H9 (cell line): ENCODE data around the gene MOB3B. TPM values are rescaled to one million over a fixed set of nuclear protein-coding genes. Genes with fewer than 3 reads are reported as not detected.

Source experiments
- DNase-seq: peaks from one replicate; pipeline ENCODE4 v3.0.0-alpha.2; 2017
- H2AFZ ChIP-seq: one replicate; pipeline ENCODE4 v1.6.1; 2013; ENCODE audit warnings: mild to moderate bottlenecking, low read length, control low read depth, moderate library complexity
- H2AK5ac ChIP-seq: 2 replicates; pipeline ENCODE4 v1.6.1; 2013; ENCODE audit warnings: low read length, control low read depth, mixed read lengths; ENCODE audit not compliant: insufficient read length
- H2BK120ac ChIP-seq: one replicate; pipeline ENCODE4 v1.6.1; 2013; ENCODE audit warnings: low read depth, mild to moderate bottlenecking, low read length, control low read depth, inconsistent platforms; ENCODE audit not compliant: poor library complexity, severe bottlenecking
- H2BK12ac ChIP-seq: 2 replicates; pipeline ENCODE4 v1.6.1; 2013; ENCODE audit warnings: low read length, control low read depth, mixed read lengths, low read depth; ENCODE audit not compliant: insufficient read length
- H2BK15ac ChIP-seq: 2 replicates; pipeline ENCODE4 v1.6.1; 2013; ENCODE audit warnings: low read depth, low read length, control low read depth
- H2BK20ac ChIP-seq: one replicate; pipeline ENCODE4 v1.6.1; 2013; ENCODE audit warnings: low read depth, mild to moderate bottlenecking, low read length, control low read depth, inconsistent platforms; ENCODE audit not compliant: poor library complexity, severe bottlenecking
- H2BK5ac ChIP-seq: 2 replicates; pipeline ENCODE4 v1.6.1; 2013; ENCODE audit warnings: low read length, control low read depth, mixed read lengths; ENCODE audit not compliant: insufficient read length
- H3K14ac ChIP-seq: 2 replicates; pipeline ENCODE4 v1.6.1; 2013; ENCODE audit warnings: low read length, control low read depth; ENCODE audit not compliant: insufficient read depth
- H3K18ac ChIP-seq: 2 replicates; pipeline ENCODE4 v1.6.1; 2013; ENCODE audit warnings: low read depth, mild to moderate bottlenecking, mixed read lengths, low read length, control low read depth; ENCODE audit not compliant: insufficient read length
- H3K23ac ChIP-seq: 2 replicates; pipeline ENCODE4 v1.6.1; 2013; ENCODE audit warnings: low read length, control low read depth, mixed read lengths, low read depth; ENCODE audit not compliant: insufficient read length
- H3K23me2 ChIP-seq: 2 replicates; pipeline ENCODE4 v1.6.1; 2013; ENCODE audit warnings: low read depth, mild to moderate bottlenecking, mixed read lengths, low read length, control low read depth; ENCODE audit not compliant: insufficient read length, poor library complexity, severe bottlenecking
- H3K27ac ChIP-seq: 2 replicates; pipeline ENCODE4 v1.5.1; 2013; ENCODE audit warnings: low read length, control low read depth, mixed read lengths, low read depth; ENCODE audit not compliant: insufficient read length
- H3K27me3 ChIP-seq: 2 replicates; pipeline ENCODE4 v1.6.1; 2013; ENCODE audit warnings: low read length, control low read depth, inconsistent platforms; ENCODE audit not compliant: insufficient read depth
- H3K4ac ChIP-seq: 2 replicates; pipeline ENCODE4 v1.6.1; 2013; ENCODE audit warnings: low read depth, mild to moderate bottlenecking, control low read depth, inconsistent platforms, low read length, moderate library complexity
- H3K4me1 ChIP-seq: 2 replicates; pipeline ENCODE4 v1.6.1; 2013; ENCODE audit warnings: low read length, control low read depth, inconsistent platforms; ENCODE audit not compliant: insufficient read depth
- H3K4me2 ChIP-seq: 2 replicates; pipeline ENCODE4 v1.6.1; 2013; ENCODE audit warnings: low read length, control low read depth, mixed read lengths; ENCODE audit not compliant: insufficient read length, insufficient read depth
- H3K56ac ChIP-seq: 2 replicates; pipeline ENCODE4 v1.6.1; 2013; ENCODE audit warnings: low read depth, mild to moderate bottlenecking, mixed read lengths, low read length, control low read depth; ENCODE audit not compliant: insufficient read length
- H3K79me1 ChIP-seq: 2 replicates; pipeline ENCODE4 v1.6.1; 2013; ENCODE audit warnings: low read depth, mild to moderate bottlenecking, moderate library complexity, low read length, control low read depth, inconsistent platforms; ENCODE audit not compliant: insufficient read depth, poor library complexity, severe bottlenecking
- H3K79me2 ChIP-seq: 2 replicates; pipeline ENCODE4 v1.6.1; 2013; ENCODE audit warnings: low read length, control low read depth, inconsistent platforms; ENCODE audit not compliant: insufficient read depth
- H3K9ac ChIP-seq: 2 replicates; pipeline ENCODE4 v1.6.1; 2013; ENCODE audit warnings: low read length, control low read depth, mixed read lengths; ENCODE audit not compliant: insufficient read length; ENCODE audit errors: extremely low read depth
- H3K9me3 ChIP-seq: one replicate; pipeline ENCODE4 v1.6.1; 2013; ENCODE audit warnings: low read depth, low read length, inconsistent platforms; ENCODE audit not compliant: control insufficient read depth
- H3T11ph ChIP-seq: one replicate; pipeline ENCODE4 v1.6.1; 2013; ENCODE audit warnings: mild to moderate bottlenecking, low read length, control low read depth, inconsistent platforms
- H4K20me1 ChIP-seq: one replicate; pipeline ENCODE4 v1.6.1; 2013; ENCODE audit not compliant: control insufficient read depth, insufficient read length, insufficient read depth
- H4K5ac ChIP-seq: 2 replicates; pipeline ENCODE4 v1.6.1; 2013; ENCODE audit warnings: low read depth, mild to moderate bottlenecking, mixed read lengths, low read length, control low read depth; ENCODE audit not compliant: insufficient read length
- H4K8ac ChIP-seq: replicated peaks from 2 replicates; pipeline ENCODE4 v1.6.1; 2013; ENCODE audit warnings: low read length, control low read depth, mixed read lengths, low read depth; ENCODE audit not compliant: insufficient read length
- H4K91ac ChIP-seq: 2 replicates; pipeline ENCODE4 v1.6.1; 2013; ENCODE audit warnings: low read depth, mild to moderate bottlenecking, moderate library complexity, mixed read lengths, low read length, control low read depth; ENCODE audit not compliant: insufficient read length
- H3K27ac Mint-ChIP-seq, 3 experiments: 2 replicates in 2 of 3; 3 replicates in 1 of 3; pipeline ENCODE4 v1.8.0; 2020 to 2021; ENCODE audit warnings: mixed read lengths in 3 of 3, mild to moderate bottlenecking in 1 of 3, moderate library complexity in 1 of 3
- H3K27me3 Mint-ChIP-seq: 2 replicates; pipeline ENCODE4 v1.8.0; 2021; ENCODE audit warnings: low read depth, mild to moderate bottlenecking, moderate library complexity, mixed read lengths
- H3K36me3 Mint-ChIP-seq, 3 experiments: 2 replicates in 2 of 3; 3 replicates in 1 of 3; pipeline ENCODE4 v1.8.0; 2020 to 2021; ENCODE audit warnings: low read depth in 3 of 3, mixed read lengths in 3 of 3; ENCODE audit not compliant: insufficient read depth in 1 of 3
- H3K4me1 Mint-ChIP-seq, 2 experiments: 2 replicates each; pipeline ENCODE4 v1.8.0; 2020; ENCODE audit warnings: mixed read lengths in 2 of 2
- H3K4me3 Mint-ChIP-seq, 2 experiments: 2 replicates in 1 of 2; 3 replicates in 1 of 2; pipeline ENCODE4 v1.8.0; 2020 to 2021; ENCODE audit warnings: mild to moderate bottlenecking in 2 of 2, mixed read lengths in 2 of 2, moderate library complexity in 1 of 2
- H3K9me3 Mint-ChIP-seq, 2 experiments: 2 replicates in 1 of 2; 3 replicates in 1 of 2; pipeline ENCODE4 v1.8.0; 2020; ENCODE audit warnings: mild to moderate bottlenecking in 2 of 2, mixed read lengths in 2 of 2, moderate library complexity in 1 of 2
- CTCF ChIP-seq: fragments of 200-600 bp; sonication (generic); conservative IDR thresholded peaks from 3 replicates; pipeline ENCODE4 v1.8.0; 2021; ENCODE audit warnings: antibody characterized with exemption, mild to moderate bottlenecking
- WGBS: extraction: QIAGEN DNeasy Blood & Tissue Kit; methylation state at CpG from one replicate; pipeline ENCODE4 v1.1.7; 2013; ENCODE audit warnings: missing lambda C conversion rate, low lambda C conversion rate, mixed read lengths; ENCODE audit not compliant: insufficient read length; ENCODE audit errors: extremely low coverage; 5-methylcytosine and 5-hydroxymethylcytosine counted together
- total RNA-seq: library from RNA; stranded (reverse); gene quantifications from 2 replicates; pipeline ENCODE4 v1.2.1, GENCODE V29; 2021

MOB3B gene
- total RNA-seq, 1 experiment from 2014 or later, result 9.8 TPM

DNA sequence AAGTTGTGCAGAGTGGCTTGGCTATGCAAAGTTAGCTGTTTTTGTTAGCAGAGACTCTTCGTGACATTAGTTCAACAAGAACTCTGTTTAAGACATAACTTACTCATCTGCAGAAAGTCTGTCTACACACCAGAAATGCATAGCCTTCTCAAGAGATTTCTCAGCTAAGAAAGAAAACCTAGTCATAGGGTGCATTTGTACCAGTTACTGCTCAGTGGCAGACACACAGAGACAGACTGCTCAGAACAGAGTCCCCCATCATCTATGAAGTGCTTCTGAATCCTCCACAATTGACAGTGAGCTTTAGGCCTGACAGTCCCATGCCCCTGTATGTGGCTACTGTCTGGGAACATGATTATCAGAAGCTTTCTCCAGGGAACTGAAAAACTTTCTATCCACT, 61.6 kb downstream of the MOB3B start:
- no CpG with 5 or more reads among the region's 1 CpG for WGBS
- Histone ChIP-seq H3K79me1 (no peaks in the 10 kb centered on the region), H4K20me1 (no peaks in the 10 kb centered on the region), H3K14ac (no peak overlapping the region), H3K23ac (no peak overlapping the region), H3K27me3 (no peaks in the 10 kb centered on the region), H4K5ac (no peak overlapping the region), H3K79me2 (no peaks in the 10 kb centered on the region), H3K4ac (no peak overlapping the region), H2BK15ac (no peak overlapping the region), H3T11ph (no peak overlapping the region), H3K18ac (no peak overlapping the region), H3K4me1 (peaks cover 4% of the 10 kb centered on the region), H2AFZ (no peak overlapping the region), H3K27ac (no peak overlapping the region), H3K9ac (no peak overlapping the region), H3K9me3 (no peaks in the 10 kb centered on the region), H2BK12ac (no peak overlapping the region), H3K23me2 (no peaks in the 10 kb centered on the region), H2BK5ac (no peak overlapping the region), H4K91ac (no peak overlapping the region), H2BK20ac (no peak overlapping the region), H4K8ac (no peak overlapping the region), H2AK5ac (no peak overlapping the region), H3K4me2 (no peak overlapping the region), H2BK120ac (no peak overlapping the region), H3K56ac (no peak overlapping the region)
- H3K27me3 Mint-ChIP-seq, result no peaks in the 10 kb centered on the region
- H3K4me1 Mint-ChIP-seq, result peaks cover 32 to 40% of the 10 kb centered on the region in 2 experiments
- no peak for DNase-seq
- no peak for TF ChIP-seq CTCF
- no peak overlapping the region for H3K27ac Mint-ChIP-seq
- no peaks in the 10 kb centered on the region for H3K9me3 Mint-ChIP-seq
- no peak overlapping the region for H3K4me3 Mint-ChIP-seq
- H3K36me3 Mint-ChIP-seq, result no peaks in the 10 kb centered on the region; a peak in 3 of 7 replicates
